Subcutaneous adipose tissue (tissue), 4 donors: ENCODE measurements around the gene DBH. TPM values are rescaled to one million over a fixed set of nuclear protein-coding genes. Genes with fewer than 3 reads are reported as not detected.

Source experiments
- CTCF ChIP-seq: fragments of 450-650 bp; IDR thresholded peaks from one replicate; pipeline ENCODE4 v1.5.1; 2016; ENCODE audit warnings: low read depth, mild to moderate bottlenecking, control low read depth, antibody characterized with exemption, moderate library complexity
- total RNA-seq, 4 donors: library from RNA; depleted of rRNA; stranded (reverse); fragments of >200 nt; gene quantifications; one replicate each; pipeline ENCODE4 v1.1.0, GENCODE V29; 2016

DBH gene
- total RNA-seq, 4 donors from 2014 or later, result not detected

GRCh38 chr9:133707065-133707762 lies 71.1 kb downstream of the DBH start:
- TF ChIP-seq CTCF, result no peak

- no peak for TF ChIP-seq CTCF
Measured at GRCh38 chr9:133707763-133708245, 71.6 kb downstream of the DBH start.

GRCh38 chr9:133708246-133709014 lies 72.3 kb downstream of the DBH start:
- TF ChIP-seq CTCF, result no peak

Other genes with a start within 250 kb of the DBH start
- gene REXO4, start 218.4 kb upstream of the DBH start, total RNA-seq, result 10 to 100 TPM; 11.6 to 17.0 (median 16.6) TPM
- 1 to 10 TPM in 3 of 4 donors, not detected in 1; 1.9 to 2.2 (median 2.0) TPM for gene ADAMTS13, start 214.0 kb upstream of the DBH start, total RNA-seq
- 1 to 10 TPM; 2.5 to 5.3 (median 3.4) TPM for gene CACFD1, start 176.4 kb upstream of the DBH start, total RNA-seq
- 1 to 10 TPM; 1.0 to 5.1 (median 3.0) TPM for gene SLC2A6, start 157.3 kb upstream of the DBH start, total RNA-seq
- gene MYMK, start 111.4 kb upstream of the DBH start, total RNA-seq, result not detected
- under 1 TPM; 0.34 to 0.75 (median 0.57) TPM for gene ADAMTSL2, start 101.7 kb upstream of the DBH start, total RNA-seq
- gene FAM163B, start 27.0 kb upstream of the DBH start, total RNA-seq, result not detected
- gene SARDH, start 102.0 kb downstream of the DBH start, total RNA-seq, result under 1 TPM in 3 of 4 donors, not detected in 1; 0.34 to 0.88 (median 0.57) TPM